Tibial artery (tissue), 4 donors: ENCODE results near the gene SEC16A.
A peak's percentile ranks its signal among the peaks of the same experiment; 100 is the strongest.

Experiments
- DNase-seq, 2 donors: peaks; one replicate each; pipeline ENCODE4 v3.0.0-alpha.2; 2019
- H3K27ac ChIP-seq, 2 donors: fragments of 200-600 bp; sonication (generic) in 1 of 2; 1 replicate in 1 of 2; 2 replicates in 1 of 2; pipeline ENCODE4 v1.5.1; 2018 to 2019; ENCODE audit warnings: mild to moderate bottlenecking in 1 of 2
- H3K27me3 ChIP-seq, 2 donors: fragments of 200-600 bp; sonication (generic) in 1 of 2; one replicate each; pipeline versions ENCODE4 v1.5.1 to v1.6.0; 2016 to 2019
- H3K36me3 ChIP-seq, 3 donors: fragments of 200-600 bp; sonication (generic) in 2 of 3; one replicate each; pipeline ENCODE4 v1.5.1; 2016 to 2019; ENCODE audit warnings: mild to moderate bottlenecking in 2 of 3
- H3K4me1 ChIP-seq, 4 donors: fragments of 200-600 bp; sonication (generic) in 2 of 4; 1 replicate in 3 of 4; 2 replicates in 1 of 4; pipeline ENCODE4 v1.5.1; 2016 to 2019
- H3K4me3 ChIP-seq, 2 donors: fragments of 200-600 bp; sonication (generic) in 1 of 2; 1 replicate in 1 of 2; 2 replicates in 1 of 2; pipeline ENCODE4 v1.5.1; 2018 to 2019; ENCODE audit warnings: mild to moderate bottlenecking in 2 of 2
- H3K9me3 ChIP-seq, 3 donors: fragments of 200-600 bp; sonication (generic) in 1 of 3; one replicate each; pipeline ENCODE4 v1.5.1; 2016 to 2019
- CTCF ChIP-seq, 2 experiments: fragments of 200-600 bp in 1 of 2; fragments of 450-650 bp in 1 of 2; IDR thresholded peaks; one replicate each; pipeline ENCODE4 v1.5.1; 2017 to 2019; ENCODE audit warnings: antibody characterized with exemption in 2 of 2, mild to moderate bottlenecking in 1 of 2, moderate library complexity in 1 of 2
- intact Hi-C: fragments of 100-400 bp; cut with DNase I; formaldehyde crosslinking; loops from one replicate; pipeline ENCODE4 v1.15.0; 2023; ENCODE audit warnings: low total_unique reads

The SEC16A gene

GRCh38 chr9:136416914-136417313 is 65.9 kb downstream of the SEC16A start:
- Histone ChIP-seq H3K27me3 (no peaks in the 10 kb centered on the region), H3K9me3 (no peaks in the 10 kb centered on the region), H3K36me3 (peaks cover 83 to 94% (median 93%) of the 10 kb centered on the region in 3 donors), H3K4me1 (peaks cover 0 to 5% (median 1%) of the 10 kb centered on the region in 4 donors), H3K27ac (no peak overlapping the region), H3K4me3 (no peak overlapping the region)
- no peak for DNase-seq
- no peak for TF ChIP-seq CTCF (IDR thresholded peaks at IDR 0.05)
- intact Hi-C loops = no loop called here

- Histone ChIP-seq H3K27me3 (no peaks in the 10 kb centered on the region), H3K36me3 (peaks cover 78 to 89% (median 88%) of the 10 kb centered on the region in 3 donors), H3K9me3 (no peaks in the 10 kb centered on the region), H3K4me1 (peaks cover 0 to 10% (median 5%) of the 10 kb centered on the region in 4 donors), H3K27ac (no peak overlapping the region), H3K4me3 (no peak overlapping the region)
- intact Hi-C loops = no loop called here
- no peak for TF ChIP-seq CTCF (IDR thresholded peaks at IDR 0.05)
- no peak for DNase-seq
These were observed 66.4 kb downstream of the SEC16A start for GRCh38 chr9:136416427-136416826.

GRCh38 chr9:136412962-136413361 is 69.9 kb downstream of the SEC16A start:
- intact Hi-C loops = no loop called here
- no peak overlapping the region for H3K4me3 ChIP-seq
- no peaks in the 10 kb centered on the region for H3K9me3 ChIP-seq
- no peak for DNase-seq
- no peak overlapping the region for H3K27ac ChIP-seq
- no peaks in the 10 kb centered on the region for H3K27me3 ChIP-seq
- H3K36me3 ChIP-seq = peaks cover 45 to 58% (median 55%) of the 10 kb centered on the region in 3 donors
- peaks cover 0 to 29% (median 24%) of the 10 kb centered on the region in 4 donors for H3K4me1 ChIP-seq
- no peak for TF ChIP-seq CTCF (IDR thresholded peaks at IDR 0.05)

- no peak for TF ChIP-seq CTCF (IDR thresholded peaks at IDR 0.05)
- peak overlapping the region; percentile 69 to 84 for H3K4me3 ChIP-seq
- intact Hi-C loops = no loop called here
- no peaks in the 10 kb centered on the region for H3K27me3 ChIP-seq
- DNase-seq = no peak
- H3K36me3 ChIP-seq = peaks cover 35 to 55% (median 54%) of the 10 kb centered on the region in 3 donors
- H3K4me1 ChIP-seq = peaks cover 0 to 29% (median 24%) of the 10 kb centered on the region in 4 donors
- peak overlapping the region in 1 of 2 donors; percentile 79 for H3K27ac ChIP-seq
- no peaks in the 10 kb centered on the region for H3K9me3 ChIP-seq
These were observed 71.5 kb downstream of the SEC16A start for GRCh38 chr9:136411378-136411777.

GRCh38 chr9:136410500-136411287 is 72.1 kb downstream of the SEC16A start, which contains the start of the genes ENTR1 and PMPCA:
Gene ENTR1 (minus strand): TSS chr9:136410614. CDS start chr9:136410397, 217 bp downstream.
Gene PMPCA (plus strand): TSS chr9:136410658. CDS start chr9:136410669, 11 bp downstream.
- intact Hi-C loops = no loop called here
- peak; percentile 90 to 94 for DNase-seq
- H3K36me3 ChIP-seq = peaks cover 31 to 55% (median 48%) of the 10 kb centered on the region in 3 donors
- H3K4me3 ChIP-seq = peak within 1 kb of the TSS; percentile 69 to 84
- H3K9me3 ChIP-seq = no peaks in the 10 kb centered on the region
- peak within 1 kb of the TSS; percentile 79 to 87 for H3K27ac ChIP-seq
- no peak for TF ChIP-seq CTCF (IDR thresholded peaks at IDR 0.05)
- H3K27me3 ChIP-seq = no peaks in the 10 kb centered on the region
- peaks cover 0 to 29% (median 24%) of the 10 kb centered on the region in 4 donors for H3K4me1 ChIP-seq
